Gastroesophageal sphincter (tissue), 4 donors: ENCODE data around the gene SLC22A5. TPM values are rescaled to one million over a fixed set of nuclear protein-coding genes. Genes with fewer than 3 reads are reported as not detected.
A peak's percentile ranks its signal among the peaks of the same experiment; 100 is the strongest.

Source experiments
- ATAC-seq: fragments of 150-250 bp; one replicate; pipeline ENCODE4 v1.9.1; 2016; ENCODE audit warnings: mild to moderate bottlenecking, moderate library complexity
- H3K27ac ChIP-seq, 4 donors: fragments of 200-600 bp; sonication (generic) in 3 of 4; 1 replicate in 3 of 4; 2 replicates in 1 of 4; pipeline ENCODE4 v1.5.1; 2016 to 2019
- H3K27me3 ChIP-seq: fragments of 200-600 bp; sonication (generic); one replicate; pipeline ENCODE4 v1.5.1; 2019
- H3K36me3 ChIP-seq, 2 donors: fragments of 200-600 bp; sonication (generic); one replicate each; pipeline ENCODE4 v1.5.1; 2019; ENCODE audit warnings: control low read depth in 1 of 2
- H3K4me1 ChIP-seq, 3 donors: fragments of 200-600 bp; sonication (generic); 1 replicate in 2 of 3; 2 replicates in 1 of 3; pipeline ENCODE4 v1.5.1; 2016 to 2019; ENCODE audit warnings: control low read depth in 2 of 3
- H3K4me3 ChIP-seq, 2 donors: fragments of 200-600 bp; sonication (generic); one replicate each; pipeline ENCODE4 v1.5.1; 2019; ENCODE audit warnings: mild to moderate bottlenecking in 1 of 2, moderate library complexity in 1 of 2
- H3K9me3 ChIP-seq, 3 donors: fragments of 200-600 bp; sonication (generic); one replicate each; pipeline ENCODE4 v1.5.1; 2017 to 2019; ENCODE audit warnings: control low read depth in 2 of 3
- EP300 ChIP-seq: sonication (generic); formaldehyde crosslinking; IDR thresholded peaks from one replicate; pipeline ENCODE4 v1.6.1; 2017; ENCODE audit warnings: antibody characterized with exemption, mild to moderate bottlenecking
- POLR2A ChIP-seq, 2 donors: fragments of 450-650 bp; IDR thresholded peaks; one replicate each; pipeline ENCODE4 v1.6.1; 2017; ENCODE audit warnings: antibody characterized with exemption in 2 of 2, mild to moderate bottlenecking in 2 of 2, moderate library complexity in 1 of 2
- POLR2AphosphoS5 ChIP-seq: sonication (generic); formaldehyde crosslinking; IDR thresholded peaks from one replicate; pipeline ENCODE4 v1.6.1; 2017; ENCODE audit warnings: antibody characterized with exemption
- WGBS, 2 donors: methylation state at CpG; one replicate each; pipeline ENCODE4 v1.1.5; 2018; ENCODE audit warnings: low coverage in 1 of 2; 5-methylcytosine and 5-hydroxymethylcytosine counted together
- total RNA-seq, 4 donors: library from RNA; depleted of rRNA; stranded (reverse); fragments of >200 nt; gene quantifications; one replicate each; pipeline ENCODE4 v1.1.0, GENCODE V29; 2016
- TF ChIP-seq, protein P1 (sequence below), 4 experiments: fragments of 200-600 bp in 2 of 4; fragments of 450-650 bp in 2 of 4; sonication (generic) in 1 of 4; IDR thresholded peaks; one replicate each; pipeline ENCODE4 v1.5.1; 2017 to 2019; ENCODE audit warnings: antibody characterized with exemption in 4 of 4, mild to moderate bottlenecking in 2 of 4, moderate library complexity in 2 of 4

Gene SLC22A5
- total RNA-seq, 4 donors from 2014 or later: 6.5 to 9.6 (median 7.5) TPM

DNA sequence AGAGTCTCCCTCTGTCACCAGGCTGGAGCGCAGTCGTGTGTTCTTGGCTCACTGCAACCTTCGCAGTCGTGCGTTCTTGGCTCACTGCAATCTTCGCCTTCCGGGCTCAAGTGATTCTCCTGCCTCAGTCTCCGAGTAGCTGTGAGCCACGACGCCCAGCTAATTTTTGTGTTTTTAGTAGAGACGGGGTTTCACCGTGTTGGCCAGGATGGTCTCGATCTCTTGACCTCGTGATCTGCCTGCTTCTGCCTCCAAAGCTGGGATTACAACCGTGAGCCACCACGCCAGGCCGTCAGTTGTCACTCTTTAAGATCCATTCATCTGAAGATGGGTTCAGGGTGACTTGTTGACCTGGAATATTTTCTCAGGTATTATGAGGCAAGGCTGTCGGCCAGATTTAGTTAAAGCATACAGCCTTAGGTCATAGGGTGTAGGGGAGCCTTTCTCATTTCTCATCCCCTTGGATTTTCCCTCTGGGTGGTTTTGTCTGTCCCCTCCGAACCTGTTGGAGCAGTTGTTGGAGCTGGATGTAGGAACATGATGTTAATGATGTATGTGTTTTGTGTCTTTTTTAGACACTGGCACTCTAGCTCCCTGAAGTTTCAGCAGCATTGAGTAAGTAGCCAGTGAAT, 1.6 kb downstream of the SLC22A5 start:
- peaks cover 0 to 36% (median 3%) of the 10 kb centered on the region in 3 donors for H3K4me1 ChIP-seq
- WGBS, 2 donors: 92 to 100% methylated on average over 2 of the region's 19 CpGs
- H3K36me3 ChIP-seq: no peaks in the 10 kb centered on the region
- peak overlapping the region in 1 of 4 donors; percentile 93 for H3K27ac ChIP-seq
- no peak for ATAC-seq
- TF ChIP-seq POLR2A (IDR thresholded peaks at IDR 0.05) (no peak), POLR2AphosphoS5 (no peak), EP300 (no peak)
- TF ChIP-seq, protein P1, sequence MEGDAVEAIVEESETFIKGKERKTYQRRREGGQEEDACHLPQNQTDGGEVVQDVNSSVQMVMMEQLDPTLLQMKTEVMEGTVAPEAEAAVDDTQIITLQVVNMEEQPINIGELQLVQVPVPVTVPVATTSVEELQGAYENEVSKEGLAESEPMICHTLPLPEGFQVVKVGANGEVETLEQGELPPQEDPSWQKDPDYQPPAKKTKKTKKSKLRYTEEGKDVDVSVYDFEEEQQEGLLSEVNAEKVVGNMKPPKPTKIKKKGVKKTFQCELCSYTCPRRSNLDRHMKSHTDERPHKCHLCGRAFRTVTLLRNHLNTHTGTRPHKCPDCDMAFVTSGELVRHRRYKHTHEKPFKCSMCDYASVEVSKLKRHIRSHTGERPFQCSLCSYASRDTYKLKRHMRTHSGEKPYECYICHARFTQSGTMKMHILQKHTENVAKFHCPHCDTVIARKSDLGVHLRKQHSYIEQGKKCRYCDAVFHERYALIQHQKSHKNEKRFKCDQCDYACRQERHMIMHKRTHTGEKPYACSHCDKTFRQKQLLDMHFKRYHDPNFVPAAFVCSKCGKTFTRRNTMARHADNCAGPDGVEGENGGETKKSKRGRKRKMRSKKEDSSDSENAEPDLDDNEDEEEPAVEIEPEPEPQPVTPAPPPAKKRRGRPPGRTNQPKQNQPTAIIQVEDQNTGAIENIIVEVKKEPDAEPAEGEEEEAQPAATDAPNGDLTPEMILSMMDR (IDR thresholded peaks at IDR 0.05): no peak
- H3K4me3 ChIP-seq: peak overlapping the region in 1 of 2 donors; percentile 84
- H3K9me3 ChIP-seq: no peaks in the 10 kb centered on the region
- no peaks in the 10 kb centered on the region for H3K27me3 ChIP-seq

- Histone ChIP-seq H3K36me3 (no peaks in the 10 kb centered on the region), H3K4me1 (peaks cover 0 to 41% (median 3%) of the 10 kb centered on the region in 3 donors), H3K9me3 (no peaks in the 10 kb centered on the region), H3K27ac (peak overlapping the region in 1 of 4 donors; percentile 4), H3K4me3 (no peak overlapping the region), H3K27me3 (no peaks in the 10 kb centered on the region)
- ATAC-seq: no peak
- no peak for TF ChIP-seq EP300
- TF ChIP-seq, protein P1 (IDR thresholded peaks at IDR 0.05): no peak
- TF ChIP-seq POLR2AphosphoS5: no peak
- TF ChIP-seq POLR2A (IDR thresholded peaks at IDR 0.05): no peak
- WGBS, 2 donors: 86 to 87% methylated on average over 3 to 4 of the region's 5 CpGs
Measured at GRCh38 chr5:132371603-132371994, 2.1 kb downstream of the SLC22A5 start.

DNA sequence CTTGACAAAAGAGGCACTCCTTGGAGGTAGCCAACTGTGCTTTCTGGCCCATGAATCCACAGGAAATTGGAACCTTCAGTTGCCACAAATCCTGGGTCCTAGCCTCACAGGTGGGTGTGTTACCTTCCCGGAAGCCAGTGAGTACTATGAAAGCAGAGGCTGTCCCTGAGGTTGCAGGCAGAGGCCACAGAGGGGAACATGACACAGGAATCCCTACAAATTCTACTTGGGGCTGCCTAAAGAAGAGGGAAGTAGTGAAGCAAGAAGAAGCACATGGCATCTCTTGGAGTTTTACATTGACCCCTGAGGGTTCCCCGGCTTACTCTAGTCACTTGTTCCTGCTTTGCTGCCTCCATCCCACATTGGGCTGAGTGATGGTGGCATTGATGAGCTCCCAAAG, 2.6 kb downstream of the SLC22A5 start:
- Histone ChIP-seq H3K27ac (no peak overlapping the region), H3K27me3 (no peaks in the 10 kb centered on the region), H3K36me3 (no peaks in the 10 kb centered on the region), H3K4me1 (peaks cover 0 to 46% (median 3%) of the 10 kb centered on the region in 3 donors), H3K9me3 (no peaks in the 10 kb centered on the region), H3K4me3 (no peak overlapping the region)
- WGBS, 2 donors: 87% methylated on average over 2 of the region's 2 CpGs; no CpG with 5 or more reads in 1 of the 2 donors
- TF ChIP-seq POLR2A (IDR thresholded peaks at IDR 0.05) (no peak), POLR2AphosphoS5 (no peak), EP300 (no peak)
- TF ChIP-seq, protein P1 (IDR thresholded peaks at IDR 0.05): no peak
- no peak for ATAC-seq

- H3K4me3 ChIP-seq: no peak overlapping the region
- TF ChIP-seq POLR2A (IDR thresholded peaks at IDR 0.05) (no peak), POLR2AphosphoS5 (no peak), EP300 (no peak)
- TF ChIP-seq, protein P1 (IDR thresholded peaks at IDR 0.05): no peak
- H3K9me3 ChIP-seq: no peaks in the 10 kb centered on the region
- no peak for ATAC-seq
- no peaks in the 10 kb centered on the region for H3K27me3 ChIP-seq
- H3K36me3 ChIP-seq: no peaks in the 10 kb centered on the region
- peaks cover 0 to 50% (median 3%) of the 10 kb centered on the region in 3 donors for H3K4me1 ChIP-seq
- H3K27ac ChIP-seq: no peak overlapping the region
Measured at GRCh38 chr5:132372542-132372941, 3.0 kb downstream of the SLC22A5 start.

GRCh38 chr5:132375957-132376356, 6.4 kb downstream of the SLC22A5 start:
- no peak for ATAC-seq
- H3K27ac ChIP-seq: no peak overlapping the region

More at GRCh38 chr5:132375957-132376356, 6.4 kb downstream of the SLC22A5 start:
- Histone ChIP-seq H3K4me1 (peaks cover 0 to 38% (median 0%) of the 10 kb centered on the region in 3 donors), H3K9me3 (no peaks in the 10 kb centered on the region), H3K27me3 (no peaks in the 10 kb centered on the region), H3K36me3 (peaks cover 0 to 31% of the 10 kb centered on the region in 2 donors), H3K4me3 (no peak overlapping the region)
- 83 to 100% methylated on average over 1 of the region's 3 CpGs for WGBS, 2 donors
- TF ChIP-seq POLR2AphosphoS5 (no peak), POLR2A (IDR thresholded peaks at IDR 0.05) (no peak), EP300 (no peak)
